K562 (cell line): ENCODE measurements around the gene MYL10. TPM values are rescaled to one million over a fixed set of nuclear protein-coding genes. Genes with fewer than 3 reads are reported as not detected.
"Not testable (repeated sequence)": the region's sequence is repeated elsewhere in the genome, so short reads cannot be mapped to it uniquely, and the experiment has no call there.

ENCODE experiments used
- ATAC-seq: fragments of 200-7000 bp; cut with Tn5 transposase; 3 replicates; pipeline ENCODE4 v1.9.1; 2020; ENCODE audit warnings: moderate library complexity
- BruUV-seq: library from RNA; stranded (reverse); fragments of 400-500 nt; replicated peaks from 2 replicates; lab custom pipeline; 2021; lab: Mats Ljungman, UMichigan
- CTCF ChIA-PET: fragments of 300-600 bp; formaldehyde crosslinking; extraction: SDS; loops from one replicate; lab custom pipeline; 2021; ENCODE audit warnings: low intra/inter-chr PET ratio; lab: Yijun Ruan, JAX
- POLR2A ChIA-PET: fragments of 300-600, 350-650 bp; sonication (Branson Sonifier 250); formaldehyde crosslinking; extraction: SDS; loops from one replicate; lab custom pipeline; 2021; ENCODE audit warnings: antibody characterized with exemption, inconsistent platforms; lab: Yijun Ruan, JAX
- DNase-seq, 4 experiments: peaks; one replicate each; pipeline versions ENCODE4 v3.0.0 to v3.0.0-alpha.2; 2011 to 2018; ENCODE audit warnings: low spot score in 3 of 4, mixed read lengths in 3 of 4; ENCODE audit errors: extremely low read depth in 1 of 4
- FAIRE-seq: peaks from 2 replicates; lab custom pipeline; 2011; peaks lifted over from hg19 to GRCh38; lab: Jason Lieb, UNC
- H2AFZ ChIP-seq: 2 replicates; pipeline ENCODE4 v1.6.0; 2011; ENCODE audit warnings: low read depth, low read length, control low read depth, inconsistent platforms
- H3K27ac ChIP-seq: fragments of 200-600 bp; 3 replicates; pipeline ENCODE4 v1.8.0; 2011; ENCODE audit warnings: low read depth, mild to moderate bottlenecking, control low read depth, inconsistent platforms, low read length, moderate library complexity, mixed read lengths; ENCODE audit errors: extremely low read depth
- H3K27me3 ChIP-seq, 2 experiments: fragments of 300-600 bp in 1 of 2; 2 replicates in 1 of 2; 3 replicates in 1 of 2; pipeline versions ENCODE4 v1.6.0 to v1.8.0; 2011; ENCODE audit warnings: inconsistent platforms in 2 of 2, low read length in 2 of 2, mild to moderate bottlenecking in 1 of 2, mixed read lengths in 1 of 2, moderate library complexity in 1 of 2; ENCODE audit not compliant: control insufficient read depth in 2 of 2, insufficient read depth in 2 of 2
- H3K36me3 ChIP-seq: fragments of 300-600 bp; 3 replicates; pipeline ENCODE4 v1.8.0; 2011; ENCODE audit warnings: mild to moderate bottlenecking, low read length, inconsistent platforms; ENCODE audit not compliant: control insufficient read depth, insufficient read depth
- H3K4me1 ChIP-seq, 2 experiments: fragments of 200-600 bp in 1 of 2; replicated peaks in 1 of 2; 2 replicates in 1 of 2; 3 replicates in 1 of 2; pipeline versions ENCODE4 v1.5.1 to v1.8.0; 2011; ENCODE audit warnings: inconsistent platforms in 2 of 2, low read length in 2 of 2, mild to moderate bottlenecking in 1 of 2, mixed read lengths in 1 of 2, moderate library complexity in 1 of 2; ENCODE audit not compliant: control insufficient read depth in 2 of 2, insufficient read depth in 2 of 2
- H3K4me2 ChIP-seq: 2 replicates; pipeline ENCODE4 v1.6.1; 2011; ENCODE audit warnings: low read length, control low read depth, inconsistent platforms, mixed read lengths; ENCODE audit not compliant: insufficient read depth
- H3K4me3 ChIP-seq: fragments of 200-600 bp; sonication (generic), shearing (Covaris generic); 2 replicates; pipeline ENCODE4 v1.5.1; 2016; ENCODE audit warnings: control low read depth, inconsistent platforms
- H3K79me2 ChIP-seq: fragments of 200-600 bp; 3 replicates; pipeline ENCODE4 v1.8.0; 2011; ENCODE audit warnings: low read length, inconsistent platforms; ENCODE audit not compliant: control insufficient read depth, insufficient read depth
- H3K9ac ChIP-seq, 2 experiments: 2 replicates each; pipeline versions ENCODE4 v1.6.0 to v1.6.1; 2011; ENCODE audit warnings: low read depth in 2 of 2, low read length in 2 of 2, control low read depth in 1 of 2, inconsistent platforms in 1 of 2, mild to moderate bottlenecking in 1 of 2, mixed read lengths in 1 of 2; ENCODE audit not compliant: insufficient read depth in 1 of 2
- H3K9me1 ChIP-seq: one replicate; pipeline ENCODE4 v1.6.0; 2011; ENCODE audit warnings: inconsistent platforms, mild to moderate bottlenecking, low read length, moderate library complexity; ENCODE audit not compliant: control insufficient read depth, insufficient read depth
- H3K9me3 ChIP-seq: replicated peaks from 2 replicates; pipeline ENCODE4 v1.5.1; 2011; ENCODE audit warnings: low read depth, low read length, inconsistent platforms; ENCODE audit not compliant: control insufficient read depth, insufficient read depth
- H4K20me1 ChIP-seq: replicated peaks from 2 replicates; pipeline ENCODE4 v1.6.1; 2011; ENCODE audit warnings: low read length, inconsistent platforms, mixed read lengths; ENCODE audit not compliant: control insufficient read depth, insufficient read depth
- CBFA2T3 ChIP-seq: fragments of 450-650 bp; IDR thresholded peaks from 2 replicates; pipeline ENCODE4 v1.6.1; 2017
- CHCHD3 ChIP-seq: fragments of 250-450 bp; sonication (Bioruptor Pico); IDR thresholded peaks from 2 replicates; pipeline ENCODE4 v2.1.2; 2022; ENCODE audit warnings: mild to moderate bottlenecking
- POLR2AphosphoS2 ChIP-seq: IDR thresholded peaks from 2 replicates; pipeline ENCODE4 v1.6.1; 2012; ENCODE audit warnings: low read length, improper control_type of control experiment
- POLR2H ChIP-seq: IDR thresholded peaks from 2 replicates; pipeline ENCODE4 v1.6.1; 2016; ENCODE audit warnings: missing genetic modification characterization, low read depth, mild to moderate bottlenecking, control low read depth, missing compliant biosample characterization, moderate library complexity
- RBM17 ChIP-seq: fragments of 200-400 bp; formaldehyde crosslinking; IDR thresholded peaks from 2 replicates; pipeline ENCODE4 v1.6.1; 2017; ENCODE audit warnings: low read depth, mild to moderate bottlenecking, low read length, borderline replicate concordance
- RNF2 ChIP-seq: sonication (generic); IDR thresholded peaks from 2 replicates; pipeline ENCODE4 v1.6.1; 2016
- SUPT5H ChIP-seq: fragments of 450-650 bp; IDR thresholded peaks from 2 replicates; pipeline ENCODE4 v1.6.1; 2016
- TSC22D4 ChIP-seq: fragments of 450-650 bp; IDR thresholded peaks from 2 replicates; pipeline ENCODE4 v1.6.1; 2016; ENCODE audit warnings: missing genetic modification characterization, missing biosample characterization, control low read depth
- ZBTB7A ChIP-seq: IDR thresholded peaks from 2 replicates; pipeline ENCODE4 v1.6.1; 2011; ENCODE audit warnings: low read depth, mild to moderate bottlenecking, low read length, moderate library complexity, borderline replicate concordance; ENCODE audit not compliant: control insufficient read depth
- ZKSCAN8 ChIP-seq: fragments of 200-800 bp; sonication (Bioruptor generic); IDR thresholded peaks from 2 replicates; pipeline ENCODE4 v1.6.1; 2016; ENCODE audit warnings: missing genetic modification characterization, missing compliant biosample characterization
- ZNF445 ChIP-seq: fragments of 250-450 bp; sonication (Bioruptor Pico); IDR thresholded peaks from 2 replicates; pipeline ENCODE4 v1.4.0; 2020; ENCODE audit warnings: low read depth, mild to moderate bottlenecking, moderate library complexity
- ZNF668 ChIP-seq: fragments of 250-450 bp; sonication (Bioruptor Pico); IDR thresholded peaks from 2 replicates; pipeline ENCODE4 v1.8.0; 2022; ENCODE audit warnings: mild to moderate bottlenecking, inconsistent platforms
- WGBS: fragments of 100-300 bp; shearing (Covaris generic); methylation state at CpG from one replicate; pipeline ENCODE4 v1.1.6; 2016; ENCODE audit warnings: low coverage, mixed read lengths; ENCODE audit not compliant: insufficient coverage; ENCODE audit errors: missing lambda C conversion rate; 5-methylcytosine and 5-hydroxymethylcytosine counted together
- in situ Hi-C: fragments of 300-500 bp; cut with MboI; formaldehyde crosslinking; loops from 4 replicates; pipeline ENCODE4 v1.15.0; 2018; ENCODE audit warnings: inconsistent platforms, mixed read lengths
- intact Hi-C: fragments of 100-400 bp; cut with micrococcal nuclease; formaldehyde crosslinking; loops from 2 replicates; pipeline ENCODE4 v1.14.2; 2022
- polyA plus RNA-seq, 8 experiments: library from polyadenylated mRNA; depleted of rRNA in 4 of 8; stranded (reverse) in 5 of 8; unstranded in 3 of 8; fragments of >200 nt; fragmentation: Nextera tagmentation in 2 of 8; fragmentation: Illumina TruSeq in 1 of 8; extraction: Ambion mirVana in 2 of 8; extraction: Trizol in 1 of 8; gene quantifications; 2 replicates each; pipeline versions ENCODE4 v1.2.1 to v1.2.3, GENCODE V29; 2011 to 2014; ENCODE audit warnings: inconsistent platforms in 1 of 8, missing spikeins in 1 of 8
- total RNA-seq, 7 experiments: library from RNA; depleted of rRNA in 6 of 7; stranded (reverse); fragments of >200 nt in 6 of 7; fragmentation: Illumina TruSeq in 2 of 7; extraction: Trizol in 2 of 7; gene quantifications; 2 replicates each; pipeline versions ENCODE4 v1.2.1 to v1.2.3, GENCODE V29; 2011 to 2021; ENCODE audit warnings: low replicate concordance in 1 of 7

MYL10 gene
- total and polyA plus RNA-seq, 9 of the 15 experiments (the other 6 are each of a cell fraction or from before 2014, with no cell fraction given): not detected

- H3K27me3 ChIP-seq: peaks cover 33 to 70% of the 10 kb centered on the region in 2 experiments
- no peaks in the 10 kb centered on the region for H3K36me3 ChIP-seq
- H3K9me1 ChIP-seq: peaks cover 3% of the 10 kb centered on the region
- H4K20me1 ChIP-seq: 0 out of 2 replicates have a peak, but pooled peaks cover 3% of the 10 kb centered on the region
- H3K4me1 ChIP-seq: peaks cover 0 to 6% of the 10 kb centered on the region in 2 experiments; a peak in 2 of 5 replicates
- no TSS peak for BruUV-seq
- no peak overlapping the region; the same call in 1 of the 2 replicates for H3K4me2 ChIP-seq
- CTCF ChIA-PET: no interaction called here
- H3K27ac ChIP-seq: no peak overlapping the region
- intact Hi-C loops: no loop called here
- ATAC-seq (no peak), DNase-seq (no peak), FAIRE-seq (no peak)
- H3K79me2 ChIP-seq: no peaks in the 10 kb centered on the region
- WGBS: 1% methylated on average over 18 of the region's 18 CpGs
- in situ Hi-C loops: no loop called here
- no peak overlapping the region; a peak in 1 of 4 replicates for H3K9ac ChIP-seq
- no peak overlapping the region for H2AFZ ChIP-seq
- H3K9me3 ChIP-seq: no peaks in the 10 kb centered on the region
- POLR2A ChIA-PET: no interaction called here
- TF ChIP-seq ZKSCAN8 (no peak), RNF2 (no peak), ZNF668 (no peak), SUPT5H (no peak), CBFA2T3 (no peak), RBM17 (no peak), TSC22D4 (tag) (no peak), ZBTB7A (no peak), ZNF445 (no peak), CHCHD3 (no peak), POLR2H (no peak), POLR2AphosphoS2 (no peak)
- H3K4me3 ChIP-seq: no peak overlapping the region
Observed at GRCh38 chr7:101644879-101645278, 15.8 kb upstream of the MYL10 start.

- H3K36me3 ChIP-seq, H4K20me1 ChIP-seq, intact Hi-C loops, H3K4me2 ChIP-seq, H3K9me3 ChIP-seq, DNase-seq, H3K9me1 ChIP-seq, FAIRE-seq, H3K9ac ChIP-seq, ATAC-seq, H3K4me3 ChIP-seq, BruUV-seq, in situ Hi-C loops, H3K27ac ChIP-seq, H2AFZ ChIP-seq, CTCF ChIA-PET, H3K4me1 ChIP-seq, POLR2A ChIA-PET, H3K79me2 ChIP-seq: not testable (repeated sequence)
- WGBS: 25% methylated on average over 4 of the region's 4 CpGs
- H3K27me3 ChIP-seq: peaks cover 29 to 56% of the 10 kb centered on the region in 2 experiments
Observed at GRCh38 chr7:101639127-101639526, 10.0 kb upstream of the MYL10 start.
